AG08396 (cell line): ENCODE results near the gene GATA6.

Experiments
- DNase-seq: peaks from one replicate; pipeline ENCODE4 v3.0.0; 2012; ENCODE audit warnings: low spot score, mixed read lengths

GATA6 gene

DNA sequence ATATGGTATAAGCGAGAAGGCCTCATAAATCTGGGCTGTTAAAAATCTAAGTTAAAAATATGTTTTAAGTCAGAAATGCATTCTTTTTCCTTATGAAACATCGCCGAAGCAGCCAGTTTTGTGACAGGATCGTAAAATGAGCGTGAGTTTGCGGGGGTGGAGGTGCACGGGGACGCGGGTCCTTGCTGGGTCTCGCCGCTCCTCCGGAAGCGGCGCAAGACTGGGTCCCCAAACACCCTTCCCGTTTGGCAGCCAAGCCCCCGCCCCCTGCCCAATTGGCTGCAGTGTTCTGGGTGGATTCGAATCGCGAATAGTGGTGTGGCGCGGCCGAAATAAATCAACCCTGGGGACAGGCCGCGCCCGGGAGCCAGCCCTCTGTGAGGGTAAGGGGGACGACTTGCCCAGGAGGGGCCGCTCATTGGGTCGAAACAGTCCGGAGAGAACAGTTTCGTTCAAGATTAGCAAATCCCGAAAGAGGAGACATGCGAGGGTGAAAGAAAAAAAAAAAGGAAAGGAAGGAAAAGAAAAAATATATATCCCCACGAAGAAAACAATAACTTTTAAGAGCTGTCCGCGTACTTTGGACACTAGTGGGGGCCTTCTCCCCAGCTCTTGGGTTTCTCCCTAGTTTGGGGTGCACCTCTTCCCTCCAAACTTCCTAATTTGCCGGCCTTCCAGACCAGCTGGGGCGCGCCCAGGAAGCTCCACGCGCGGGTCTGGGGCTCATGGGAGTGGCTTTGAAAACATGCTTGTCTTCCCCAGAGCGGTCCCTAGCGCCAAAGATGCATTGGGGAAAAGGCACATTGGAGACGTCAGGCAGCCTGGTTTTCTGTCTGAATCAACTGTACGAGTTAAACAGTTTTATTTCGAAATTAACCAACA lies 3.1 kb upstream of the GATA6 start:
- DNase-seq = no peak

GRCh38 chr18:22167091-22167470 lies 2.3 kb upstream of the GATA6 start:
- no peak for DNase-seq

GRCh38 chr18:22167471-22168241 lies 1.7 kb upstream of the GATA6 start:
- no peak for DNase-seq

DNA sequence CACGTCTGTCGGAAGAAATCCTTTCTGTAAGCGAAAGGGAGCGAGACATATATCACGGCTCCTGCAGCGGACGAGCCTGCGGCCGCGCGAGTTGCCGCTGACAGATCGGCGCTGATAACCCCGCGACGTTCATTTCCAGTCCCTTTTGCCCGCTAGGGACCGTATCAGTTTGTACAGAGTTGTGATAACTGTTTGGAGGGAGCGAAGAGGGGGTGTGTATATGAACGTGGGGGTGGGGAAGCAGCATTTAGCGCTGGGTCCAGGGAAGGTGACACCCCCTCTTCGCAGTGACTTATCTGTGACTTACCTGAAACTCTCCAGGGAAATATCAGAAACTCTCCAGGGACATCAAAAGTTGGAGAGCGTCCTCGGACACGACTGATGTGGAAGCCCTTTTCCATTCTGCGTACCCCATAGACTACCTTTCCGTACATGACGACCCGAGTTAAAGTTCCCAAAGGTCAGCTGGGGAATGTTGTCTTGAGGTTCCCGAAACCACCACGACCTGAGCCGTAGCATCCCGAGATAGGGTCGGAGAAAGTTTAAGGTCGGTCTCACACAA lies 948 bp upstream of the GATA6 start:
- peak; percentile 47 for DNase-seq

DNA sequence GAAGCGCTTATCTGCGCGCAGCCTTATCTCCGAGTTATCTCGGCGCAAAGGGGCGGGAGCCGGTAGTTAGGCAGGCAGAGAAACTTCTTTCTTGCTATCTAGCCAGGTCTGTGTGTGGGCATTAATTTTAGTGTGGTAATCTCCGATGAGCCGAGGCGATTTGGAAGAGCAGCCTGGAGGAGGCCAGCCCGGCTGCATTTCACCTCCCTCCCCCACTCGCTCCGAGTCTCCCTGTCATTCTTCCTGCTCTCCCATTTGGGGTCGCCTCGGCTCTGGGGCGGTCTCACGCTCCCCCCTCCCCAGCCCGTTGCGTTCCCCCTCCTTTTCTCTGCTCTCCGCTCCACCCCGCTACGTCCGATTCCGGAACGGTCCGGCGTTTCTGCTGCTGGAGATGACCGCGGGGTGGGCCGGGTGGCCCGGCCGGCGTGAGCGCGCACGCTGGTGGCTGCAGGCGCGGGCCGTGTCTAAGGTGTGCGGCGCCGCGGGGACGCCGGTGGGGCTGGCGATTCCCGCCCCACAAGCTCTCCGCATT lies 566 bp downstream of the GATA6 start:
- DNase-seq = peak; percentile 59

DNA sequence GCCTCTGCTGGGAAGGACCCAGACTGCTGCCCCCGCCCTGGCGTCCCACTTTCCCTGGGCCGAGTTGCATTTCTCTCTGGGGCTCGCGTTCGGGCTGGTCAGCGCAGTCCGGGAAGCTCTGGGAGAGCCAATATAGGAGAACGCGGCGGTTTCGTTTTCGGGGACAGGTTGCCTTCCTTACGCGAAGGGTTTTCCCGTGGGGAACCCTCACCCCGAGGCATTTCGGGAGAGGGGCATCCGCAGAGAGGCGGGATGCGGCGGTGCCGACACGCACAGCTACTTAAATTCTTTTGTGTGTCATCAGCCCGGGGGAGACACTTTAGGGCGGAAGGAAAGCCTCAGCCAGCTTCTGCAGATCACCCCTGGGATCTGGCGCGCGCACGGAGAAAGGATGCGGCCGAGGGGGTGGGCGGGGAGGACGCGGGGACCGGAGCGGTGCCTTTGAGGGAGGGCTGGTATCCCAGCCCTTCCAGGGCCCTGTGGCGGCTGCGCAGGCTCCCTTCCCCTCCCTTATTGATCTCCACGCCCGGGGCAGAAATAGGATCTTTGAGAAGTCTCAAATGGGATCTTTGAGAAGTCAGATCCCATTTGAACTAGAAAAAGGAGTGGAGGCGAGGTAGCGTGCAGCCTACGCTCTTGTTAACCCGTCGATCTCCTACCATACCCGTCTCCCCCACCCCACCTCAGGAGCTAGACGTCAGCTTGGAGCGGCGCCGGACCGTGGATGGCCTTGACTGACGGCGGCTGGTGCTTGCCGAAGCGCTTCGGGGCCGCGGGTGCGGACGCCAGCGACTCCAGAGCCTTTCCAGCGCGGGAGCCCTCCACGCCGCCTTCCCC lies 1.2 kb downstream of the GATA6 start:
- DNase-seq = peak; percentile 68

GRCh38 chr18:22171258-22172119 lies 2.1 kb downstream of the GATA6 start:
- no peak for DNase-seq

GRCh38 chr18:22172120-22172582 lies 2.8 kb downstream of the GATA6 start:
- no peak for DNase-seq

GRCh38 chr18:22172594-22173049 lies 3.2 kb downstream of the GATA6 start:
- no peak for DNase-seq

- DNase-seq = no peak
These were observed 4.0 kb downstream of the GATA6 start for GRCh38 chr18:22173221-22173927.

GRCh38 chr18:22173928-22174301 lies 4.5 kb downstream of the GATA6 start:
- no peak for DNase-seq

GRCh38 chr18:22174341-22175145 lies 5.2 kb downstream of the GATA6 start:
- DNase-seq = no peak

- DNase-seq = no peak
These were observed 6.0 kb downstream of the GATA6 start for GRCh38 chr18:22175346-22175745.

DNA sequence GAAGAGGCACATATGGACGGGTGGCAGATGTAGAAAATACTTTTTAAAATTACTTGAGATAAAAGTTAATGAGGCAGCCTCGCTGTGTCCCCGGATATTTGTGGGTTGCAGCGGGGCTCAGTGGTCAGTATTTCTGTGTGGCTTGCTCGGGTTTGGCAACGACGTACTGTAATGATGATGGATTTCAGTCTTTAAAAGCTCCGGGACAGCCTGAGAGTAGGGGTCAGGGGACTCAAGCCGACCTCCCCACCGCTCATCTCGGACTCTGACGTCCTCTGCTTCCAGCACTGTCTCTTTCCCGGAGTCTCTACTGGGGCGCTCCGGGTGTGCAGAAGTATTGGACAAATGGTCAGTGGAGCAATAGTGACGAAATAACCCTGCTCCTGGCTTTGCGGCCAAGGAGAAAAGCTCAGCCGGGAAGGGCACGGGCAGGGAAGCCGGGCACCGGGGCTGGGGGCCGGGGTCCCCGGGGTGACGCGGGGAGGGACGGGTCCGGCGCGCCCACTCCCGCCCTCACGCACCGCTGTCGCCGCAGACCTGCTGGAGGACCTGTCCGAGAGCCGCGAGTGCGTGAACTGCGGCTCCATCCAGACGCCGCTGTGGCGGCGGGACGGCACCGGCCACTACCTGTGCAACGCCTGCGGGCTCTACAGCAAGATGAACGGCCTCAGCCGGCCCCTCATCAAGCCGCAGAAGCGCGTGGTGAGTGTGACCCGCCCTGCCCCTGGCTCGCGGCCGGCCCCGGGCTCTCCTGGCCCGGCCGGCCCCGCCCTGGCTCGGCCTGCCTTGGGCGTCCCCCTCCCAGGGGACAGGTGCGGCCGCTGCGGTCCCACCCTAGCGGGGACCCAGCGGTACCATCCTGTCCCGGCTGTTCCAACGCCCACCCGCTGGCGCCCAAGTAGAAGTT lies 7.3 kb downstream of the GATA6 start:
- DNase-seq = no peak

GRCh38 chr18:22177327-22177871 lies 8.0 kb downstream of the GATA6 start:
- DNase-seq = no peak

- DNase-seq = no peak
These were observed 9.8 kb downstream of the GATA6 start for GRCh38 chr18:22179174-22179573.

DNA sequence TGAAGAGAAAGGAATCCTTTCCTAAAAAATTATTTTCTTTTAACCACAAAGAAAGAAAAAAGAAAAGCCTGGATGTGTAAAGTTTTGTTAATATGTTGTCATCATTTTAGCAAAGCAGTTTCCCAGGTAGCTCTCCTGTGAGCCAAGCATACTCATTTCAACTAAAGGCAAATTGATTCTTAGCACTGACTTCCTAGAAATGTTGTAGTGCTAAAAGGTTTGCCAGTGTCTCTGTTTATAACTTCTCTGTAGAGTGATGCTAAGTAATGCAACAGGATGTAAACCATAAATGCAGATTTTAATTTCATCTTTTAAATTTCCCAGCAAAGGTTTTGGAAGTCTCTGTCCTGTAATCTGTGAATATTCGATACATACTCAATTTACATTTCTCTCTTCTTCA lies 10.2 kb downstream of the GATA6 start:
- no peak for DNase-seq

GRCh38 chr18:22180722-22181121 lies 11.3 kb downstream of the GATA6 start:
- no peak for DNase-seq
